HCT116 (cell line): ENCODE data around the gene ANXA5. TPM values are rescaled to one million over a fixed set of nuclear protein-coding genes. Genes with fewer than 3 reads are reported as not detected.

ENCODE experiments used
- ATAC-seq: fragments of 200-7000 bp; cut with Tn5 transposase; 2 replicates; pipeline ENCODE4 v1.9.1; 2020; ENCODE audit warnings: mild to moderate bottlenecking, moderate library complexity
- BruUV-seq: library from RNA; stranded (reverse); fragments of 400-500 nt; replicated peaks from 2 replicates; lab custom pipeline; 2021; lab: Mats Ljungman, UMichigan
- CTCF ChIA-PET: fragments of 300-600 bp; sonication (Branson Sonifier 250); formaldehyde crosslinking; loops from one replicate; lab custom pipeline; 2021; ENCODE audit warnings: antibody characterized with exemption; lab: Charles Lee
- POLR2A ChIA-PET: fragments of 300-600, 350-600 bp; sonication (Branson Sonifier 250); formaldehyde crosslinking; loops from one replicate; lab custom pipeline; 2021; ENCODE audit warnings: antibody characterized with exemption; lab: Charles Lee
- RAD21 ChIA-PET, 2 experiments: fragments of 300-600 bp; sonication (Branson Sonifier 250); formaldehyde crosslinking; loops; one replicate each; lab custom pipeline; 2023; ENCODE audit warnings: low total read pairs in 2 of 2; ENCODE audit not compliant: uncharacterized antibody in 2 of 2, unreplicated experiment in 2 of 2, low non-redundant PET in 1 of 2; lab: Charles Lee
- DNase-seq: peaks from one replicate; pipeline ENCODE4 v3.0.0-alpha.2; 2010; ENCODE audit warnings: low read depth, low spot score
- H2AFZ ChIP-seq: fragments of 200-600 bp; shearing (Covaris generic), sonication (generic); 2 replicates; pipeline ENCODE4 v1.6.1; 2017; ENCODE audit warnings: low read depth, mixed run types, mixed read lengths, antibody characterized with exemption, low read length; ENCODE audit not compliant: poor library complexity, severe bottlenecking
- H3K27ac ChIP-seq: 2 replicates; pipeline ENCODE4 v1.5.1; 2012; ENCODE audit warnings: low read depth, low read length
- H3K27me3 ChIP-seq: fragments of 200-600 bp; sonication (generic); 2 replicates; pipeline ENCODE4 v1.6.1; 2016; ENCODE audit warnings: mixed run types, low read length, mixed read lengths; ENCODE audit not compliant: insufficient read depth
- H3K36me3 ChIP-seq, 2 experiments: fragments of 200-500 bp in 1 of 2; fragments of 200-600 bp in 1 of 2; sonication (Bioruptor generic) in 1 of 2; sonication (generic) in 1 of 2; 2 replicates each; pipeline versions ENCODE4 v1.5.1 to v1.6.1; 2014 to 2016; ENCODE audit warnings: low read length in 2 of 2, inconsistent platforms in 1 of 2, mixed read lengths in 1 of 2, mixed run types in 1 of 2; ENCODE audit not compliant: insufficient read depth in 2 of 2, control insufficient read depth in 1 of 2
- H3K4me1 ChIP-seq, 2 experiments: fragments of 200-600 bp in 1 of 2; sonication (generic) in 1 of 2; 2 replicates each; pipeline versions ENCODE4 v1.5.1 to v1.6.1; 2012 to 2017; ENCODE audit warnings: low read length in 2 of 2, inconsistent platforms in 1 of 2, mild to moderate bottlenecking in 1 of 2, mixed read lengths in 1 of 2, mixed run types in 1 of 2, moderate library complexity in 1 of 2; ENCODE audit not compliant: insufficient read depth in 2 of 2, control insufficient read depth in 1 of 2
- H3K4me2 ChIP-seq: fragments of 200-600 bp; sonication (generic); 2 replicates; pipeline ENCODE4 v1.6.1; 2017; ENCODE audit warnings: mixed run types, low read length, mixed read lengths
- H3K4me3 ChIP-seq, 2 experiments: fragments of 200-600 bp in 1 of 2; sonication (generic) in 1 of 2; replicated peaks in 1 of 2; 2 replicates each; pipeline ENCODE4 v1.5.1; 2011 to 2016; ENCODE audit warnings: low read length in 2 of 2, control low read depth in 1 of 2, low read depth in 1 of 2, mild to moderate bottlenecking in 1 of 2, mixed read lengths in 1 of 2, mixed run types in 1 of 2
- H3K79me2 ChIP-seq: fragments of 200-600 bp; sonication (generic); 2 replicates; pipeline ENCODE4 v1.6.1; 2017; ENCODE audit warnings: mild to moderate bottlenecking, mixed run types, low read length, moderate library complexity, mixed read lengths; ENCODE audit not compliant: insufficient read depth
- H3K9ac ChIP-seq: fragments of 200-600 bp; sonication (generic); 2 replicates; pipeline ENCODE4 v1.6.1; 2016; ENCODE audit warnings: low read length, mixed read lengths
- H3K9me2 ChIP-seq: fragments of 200-600 bp; sonication (generic), shearing (Covaris generic); 2 replicates; pipeline ENCODE4 v1.6.1; 2017; ENCODE audit warnings: mixed run types, mild to moderate bottlenecking, moderate library complexity; ENCODE audit not compliant: insufficient read depth
- H3K9me3 ChIP-seq, 2 experiments: fragments of 200-500 bp in 1 of 2; fragments of 200-600 bp in 1 of 2; sonication (Bioruptor generic) in 1 of 2; sonication (generic) in 1 of 2; 2 replicates each; pipeline ENCODE4 v1.6.1; 2014 to 2017; ENCODE audit warnings: low read length in 2 of 2, mixed read lengths in 2 of 2, inconsistent platforms in 1 of 2, low read depth in 1 of 2, mild to moderate bottlenecking in 1 of 2, mixed run types in 1 of 2, moderate library complexity in 1 of 2; ENCODE audit not compliant: control insufficient read depth in 1 of 2, insufficient read depth in 1 of 2
- H4K20me1 ChIP-seq: fragments of 200-600 bp; sonication (generic), shearing (Covaris generic); 2 replicates; pipeline ENCODE4 v1.6.1; 2017; ENCODE audit warnings: mixed run types, mild to moderate bottlenecking, moderate library complexity; ENCODE audit not compliant: insufficient read depth
- EGR1 ChIP-seq: IDR thresholded peaks from 2 replicates; pipeline ENCODE4 v1.6.1; 2012; ENCODE audit warnings: low read depth
- ELF1 ChIP-seq: IDR thresholded peaks from 2 replicates; pipeline ENCODE4 v1.6.1; 2012; ENCODE audit warnings: low read depth, borderline replicate concordance
- FOSL1 ChIP-seq: IDR thresholded peaks from 2 replicates; pipeline ENCODE4 v1.6.1; 2012; ENCODE audit warnings: low read depth
- POLR2A ChIP-seq: IDR thresholded peaks from 2 replicates; pipeline ENCODE4 v1.7.0; 2011; ENCODE audit warnings: borderline replicate concordance; ENCODE audit not compliant: insufficient read depth, insufficient read length; ENCODE audit errors: extremely low read depth
- SRF ChIP-seq: IDR thresholded peaks from 2 replicates; pipeline ENCODE4 v1.6.1; 2012; ENCODE audit warnings: low read depth
- YY1 ChIP-seq: IDR thresholded peaks from 2 replicates; pipeline ENCODE4 v1.6.1; 2011; ENCODE audit warnings: low read length, low read depth, moderate library complexity, mild to moderate bottlenecking; ENCODE audit not compliant: insufficient replicate concordance; ENCODE audit errors: extremely low read depth
- ZFX ChIP-seq: fragments of 450-650 bp; IDR thresholded peaks from 2 replicates; pipeline ENCODE4 v1.6.1; 2017
- ZNF274 ChIP-seq: fragments of 200-500 bp; sonication (Bioruptor generic); IDR thresholded peaks from 2 replicates; pipeline ENCODE4 v1.6.1; 2014; ENCODE audit warnings: mild to moderate bottlenecking, low read depth, low read length, inconsistent platforms
- intact Hi-C: fragments of 100-400 bp; cut with micrococcal nuclease; formaldehyde crosslinking; loops from 2 replicates; pipeline ENCODE4 v1.10.0; 2022
- total RNA-seq: library from RNA; stranded (reverse); gene quantifications from one replicate; pipeline ENCODE4 v1.2.1, GENCODE V29; 2021; ENCODE audit not compliant: unreplicated experiment
- TF ChIP-seq, protein P1 (sequence below): IDR thresholded peaks from 2 replicates; pipeline ENCODE4 v1.6.1; 2011; ENCODE audit warnings: mild to moderate bottlenecking, low read length, moderate library complexity; ENCODE audit not compliant: insufficient replicate concordance; ENCODE audit errors: extremely low read depth
- TF ChIP-seq, protein P2 (sequence below): IDR thresholded peaks from 2 replicates; pipeline ENCODE4 v1.6.1; 2012

ANXA5 gene
- total RNA-seq, 1 experiment from 2014 or later: 186 TPM

DNA sequence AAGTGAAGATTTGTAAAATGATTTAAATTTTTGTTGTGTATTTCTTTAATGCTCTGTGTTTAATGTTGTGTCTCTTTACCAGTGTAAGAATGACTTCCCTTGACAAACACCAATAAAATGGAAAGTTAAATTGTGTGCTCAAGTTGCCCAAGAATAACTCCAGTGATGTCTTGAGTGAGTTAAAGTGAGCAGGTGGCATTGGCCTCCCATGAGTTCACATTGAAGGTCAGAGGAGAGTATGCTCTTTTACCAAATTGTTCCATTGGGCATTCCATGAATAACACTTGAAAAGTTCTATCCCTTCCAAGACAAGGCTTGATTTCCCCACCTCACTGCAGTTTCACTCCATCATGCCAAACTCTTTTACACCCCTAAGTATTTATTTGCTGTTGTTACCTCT lies 4.5 kb downstream of the ANXA5 start:
- H3K4me3 ChIP-seq: peak overlapping the region in 1 of 2 experiments; percentile 36; a peak in 1 of 4 replicates
- H3K9ac ChIP-seq: no peak overlapping the region
- no peaks in the 10 kb centered on the region for H3K9me3 ChIP-seq
- CTCF ChIA-PET: no interaction called here
- ATAC-seq: no peak
- H3K4me1 ChIP-seq: peaks cover 30 to 65% of the 10 kb centered on the region in 2 experiments
- H3K9me2 ChIP-seq: no peaks in the 10 kb centered on the region
- no peak for DNase-seq
- peaks cover 2 to 7% of the 10 kb centered on the region in 2 experiments; a peak in 1 of 4 replicates for H3K36me3 ChIP-seq
- no peak overlapping the region; the same call in 1 of the 2 replicates for H3K27ac ChIP-seq
- H3K4me2 ChIP-seq: peak overlapping the region; percentile 72
- H2AFZ ChIP-seq: no peak overlapping the region
- intact Hi-C loops: no loop called here
- POLR2A ChIA-PET: no interaction called here
- TF ChIP-seq ZNF274: no peak
- TF ChIP-seq ZFX: no peak
- TF ChIP-seq, protein P1, sequence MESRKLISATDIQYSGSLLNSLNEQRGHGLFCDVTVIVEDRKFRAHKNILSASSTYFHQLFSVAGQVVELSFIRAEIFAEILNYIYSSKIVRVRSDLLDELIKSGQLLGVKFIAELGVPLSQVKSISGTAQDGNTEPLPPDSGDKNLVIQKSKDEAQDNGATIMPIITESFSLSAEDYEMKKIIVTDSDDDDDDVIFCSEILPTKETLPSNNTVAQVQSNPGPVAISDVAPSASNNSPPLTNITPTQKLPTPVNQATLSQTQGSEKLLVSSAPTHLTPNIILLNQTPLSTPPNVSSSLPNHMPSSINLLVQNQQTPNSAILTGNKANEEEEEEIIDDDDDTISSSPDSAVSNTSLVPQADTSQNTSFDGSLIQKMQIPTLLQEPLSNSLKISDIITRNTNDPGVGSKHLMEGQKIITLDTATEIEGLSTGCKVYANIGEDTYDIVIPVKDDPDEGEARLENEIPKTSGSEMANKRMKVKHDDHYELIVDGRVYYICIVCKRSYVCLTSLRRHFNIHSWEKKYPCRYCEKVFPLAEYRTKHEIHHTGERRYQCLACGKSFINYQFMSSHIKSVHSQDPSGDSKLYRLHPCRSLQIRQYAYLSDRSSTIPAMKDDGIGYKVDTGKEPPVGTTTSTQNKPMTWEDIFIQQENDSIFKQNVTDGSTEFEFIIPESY: no peak
- TF ChIP-seq EGR1: no peak
- no peaks in the 10 kb centered on the region for H3K27me3 ChIP-seq
- peaks cover 87% of the 10 kb centered on the region for H3K79me2 ChIP-seq
- RAD21 ChIA-PET: no interaction called here
- no TSS peak for BruUV-seq
- H4K20me1 ChIP-seq: peaks cover 9% of the 10 kb centered on the region; the same call in 1 of the 2 replicates

DNA sequence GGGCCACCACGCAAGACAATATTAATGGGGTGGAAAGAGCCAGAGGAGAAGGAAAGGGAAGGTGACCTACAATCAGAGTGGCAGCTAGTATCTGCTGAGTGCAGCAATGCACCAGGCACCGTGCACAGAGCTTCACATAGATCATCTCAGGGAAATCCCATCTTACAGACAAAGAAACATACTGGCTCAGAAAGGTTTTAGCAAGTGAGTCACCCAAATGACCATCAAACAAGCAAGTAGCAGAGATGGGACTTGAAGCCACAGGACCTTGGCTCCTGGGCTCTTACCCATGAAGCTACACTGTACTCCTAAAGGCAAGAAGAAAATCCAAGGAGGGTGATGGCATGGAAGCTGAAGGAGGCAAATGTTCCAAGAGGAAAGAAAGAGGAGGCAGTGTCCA lies 6.8 kb downstream of the ANXA5 start:
- DNase-seq: no peak
- H3K27me3 ChIP-seq: no peaks in the 10 kb centered on the region
- no peak; the same call in 1 of the 2 replicates for ATAC-seq

More for the DNA sequence above, 6.8 kb downstream of the ANXA5 start:
- peaks cover 5 to 10% of the 10 kb centered on the region in 2 experiments; a peak in 2 of 4 replicates for H3K36me3 ChIP-seq
- H3K79me2 ChIP-seq: peaks cover 91% of the 10 kb centered on the region
- H3K9me2 ChIP-seq: no peaks in the 10 kb centered on the region
- intact Hi-C loops: no loop called here
- TF ChIP-seq ELF1 (no peak), FOSL1 (no peak), POLR2A (no peak), YY1 (no peak), ZNF274 (no peak), SRF (no peak)
- TF ChIP-seq, protein P1: no peak
- TF ChIP-seq, protein P2, sequence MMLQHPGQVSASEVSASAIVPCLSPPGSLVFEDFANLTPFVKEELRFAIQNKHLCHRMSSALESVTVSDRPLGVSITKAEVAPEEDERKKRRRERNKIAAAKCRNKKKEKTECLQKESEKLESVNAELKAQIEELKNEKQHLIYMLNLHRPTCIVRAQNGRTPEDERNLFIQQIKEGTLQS: no peak
- peak overlapping the region; percentile 40; the same call in 1 of the 2 replicates for H3K27ac ChIP-seq
- RAD21 ChIA-PET: no interaction called here
- POLR2A ChIA-PET: no interaction called here
- BruUV-seq: no TSS peak
- no peak overlapping the region for H2AFZ ChIP-seq
- CTCF ChIA-PET: no interaction called here
- H3K9ac ChIP-seq: peak overlapping the region; percentile 12; the same call in 1 of the 2 replicates
- H3K4me2 ChIP-seq: peak overlapping the region; percentile 72
- peaks cover 25 to 57% of the 10 kb centered on the region in 2 experiments for H3K4me1 ChIP-seq
- H3K4me3 ChIP-seq: no peak overlapping the region
- no peaks in the 10 kb centered on the region for H3K9me3 ChIP-seq
- peaks cover 9% of the 10 kb centered on the region; the same call in 1 of the 2 replicates for H4K20me1 ChIP-seq
